ENCODE results near the gene CLASP1.
"Not testable (repeated sequence)": the region's sequence is repeated elsewhere in the genome, so short reads cannot be mapped to it uniquely, and the experiment has no call there.

Gene CLASP1

GRCh38 chr2:121640380-121641316 lies 8.6 kb downstream of the CLASP1 start:
- H3K4me3 ChIP-seq (ENCODE audit: control insufficient read depth in 1 of 7, extremely low read depth in 1 of 7, insufficient read depth in 4 of 7, low read depth in 2 of 7, low read length in 6 of 7), result no peak overlapping the region
- H3K27me3 ChIP-seq (replicated peaks in 2 of 5; ENCODE audit: control insufficient read depth in 4 of 5, insufficient read depth in 5 of 5, low read length in 4 of 5), result no peaks in the 10 kb centered on the region
- no peak for DNase-seq
- H3K36me3 ChIP-seq (ENCODE audit: control insufficient read depth in 4 of 4, insufficient read depth in 4 of 4, low read length in 3 of 4), result peaks cover 0 to 5% (median 4%) of the 10 kb centered on the region in 4 experiments
- POLR2A ChIA-PET, result interaction anchor here (1.2 kb wide), 1 partner anchor 9 kb away, joined by 3 read pairs; no protein-coding TSS in a partner anchor
- peaks cover 0 to 6% (median 0%) of the 10 kb centered on the region in 5 experiments for H3K9me3 ChIP-seq (ENCODE audit: control extremely low read depth in 1 of 5, control insufficient read depth in 4 of 5, insufficient read depth in 2 of 5, low read depth in 1 of 5, low read length in 4 of 5)
- peak overlapping the region in 1 of 2 experiments; percentile 7 for H3K27ac ChIP-seq (ENCODE audit: insufficient read depth in 1 of 2, low read depth in 1 of 2, low read length in 2 of 2, poor library complexity in 1 of 2, severe bottlenecking in 2 of 2)
- peaks cover 0 to 6% (median 0%) of the 10 kb centered on the region in 4 experiments for H3K4me1 ChIP-seq (ENCODE audit: control extremely low read depth in 1 of 4, control insufficient read depth in 4 of 4, insufficient read depth in 4 of 4, low read length in 3 of 4)
- WGBS (ENCODE audit: insufficient coverage), result 88% methylated on average over 5 of the region's 5 CpGs
- CTCF ChIA-PET, result interaction anchor here (0.7 to 1.7 kb wide), 4 partner anchors 8 to 78 kb away, joined by 3 to 6 read pairs (median 4); no protein-coding TSS in a partner anchor

- POLR2A ChIA-PET; H3K36me3 ChIP-seq (ENCODE audit: control insufficient read depth in 4 of 4, insufficient read depth in 4 of 4, low read length in 3 of 4); H3K4me1 ChIP-seq (ENCODE audit: control extremely low read depth in 1 of 4, control insufficient read depth in 4 of 4, insufficient read depth in 4 of 4, low read length in 3 of 4); H3K9me3 ChIP-seq (ENCODE audit: control extremely low read depth in 1 of 5, control insufficient read depth in 4 of 5, insufficient read depth in 2 of 5, low read depth in 1 of 5, low read length in 4 of 5); H3K27me3 ChIP-seq (replicated peaks in 2 of 5; ENCODE audit: control insufficient read depth in 4 of 5, insufficient read depth in 5 of 5, low read length in 4 of 5); H3K27ac ChIP-seq (ENCODE audit: insufficient read depth in 1 of 2, low read depth in 1 of 2, low read length in 2 of 2, poor library complexity in 1 of 2, severe bottlenecking in 2 of 2); H3K4me3 ChIP-seq (ENCODE audit: control insufficient read depth in 1 of 7, extremely low read depth in 1 of 7, insufficient read depth in 4 of 7, low read depth in 2 of 7, low read length in 6 of 7); DNase-seq: not testable (repeated sequence)
- 100% methylated on average over 2 of the region's 6 CpGs for WGBS (ENCODE audit: insufficient coverage)
- CTCF ChIA-PET, result interaction anchor here (1.2 kb wide), 1 partner anchor 13 kb away, joined by 6 read pairs; no protein-coding TSS in a partner anchor
Measured at GRCh38 chr2:121639846-121640245, 9.4 kb downstream of the CLASP1 start.

GRCh38 chr2:121638333-121638732 lies 10.9 kb downstream of the CLASP1 start:
- CTCF ChIA-PET, result no interaction called here

DNA sequence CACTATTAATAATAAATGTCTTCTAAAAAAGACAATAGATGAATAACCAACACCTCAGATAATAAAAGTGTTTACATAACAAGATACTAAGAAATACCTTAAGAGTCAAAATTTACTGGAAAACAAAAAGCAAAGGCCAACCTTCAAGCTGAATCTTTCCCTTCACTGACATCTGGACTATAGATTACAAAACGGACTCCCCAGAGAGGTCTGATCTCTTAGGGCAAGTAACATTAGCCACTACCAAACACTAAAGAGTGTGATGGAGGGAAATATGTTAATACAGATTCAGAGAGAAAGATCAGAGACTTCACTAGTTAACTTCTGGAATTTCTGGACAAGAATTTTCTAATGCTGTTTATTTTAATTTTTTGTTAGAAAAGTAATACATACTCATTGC lies 13.9 kb downstream of the CLASP1 start:
- Histone ChIP-seq H3K27ac (ENCODE audit: insufficient read depth in 1 of 2, low read depth in 1 of 2, low read length in 2 of 2, poor library complexity in 1 of 2, severe bottlenecking in 2 of 2) (no peak overlapping the region), H3K4me3 (ENCODE audit: control insufficient read depth in 1 of 7, extremely low read depth in 1 of 7, insufficient read depth in 4 of 7, low read depth in 2 of 7, low read length in 6 of 7) (no peak overlapping the region), H3K9me3 (ENCODE audit: control extremely low read depth in 1 of 5, control insufficient read depth in 4 of 5, insufficient read depth in 2 of 5, low read depth in 1 of 5, low read length in 4 of 5) (peaks cover 0 to 6% (median 0%) of the 10 kb centered on the region in 5 experiments), H3K27me3 (replicated peaks in 2 of 5; ENCODE audit: control insufficient read depth in 4 of 5, insufficient read depth in 5 of 5, low read length in 4 of 5) (no peaks in the 10 kb centered on the region), H3K36me3 (ENCODE audit: control insufficient read depth in 4 of 4, insufficient read depth in 4 of 4, low read length in 3 of 4) (peaks cover 0 to 5% (median 2%) of the 10 kb centered on the region in 4 experiments), H3K4me1 (ENCODE audit: control extremely low read depth in 1 of 4, control insufficient read depth in 4 of 4, insufficient read depth in 4 of 4, low read length in 3 of 4) (peaks cover 0 to 11% (median 3%) of the 10 kb centered on the region in 4 experiments)
- CTCF ChIA-PET, result interaction anchor here (1.4 kb wide), 1 partner anchor 14 kb away, joined by 3 read pairs; no protein-coding TSS in a partner anchor
- DNase-seq, result no peak
- POLR2A ChIA-PET, result no interaction called here
- WGBS (ENCODE audit: insufficient coverage), result no CpG with 5 or more reads among the region's 1 CpG

More at GRCh38 chr2:121638333-121638732, 10.9 kb downstream of the CLASP1 start:
- Histone ChIP-seq H3K4me1 (ENCODE audit: control extremely low read depth in 1 of 4, control insufficient read depth in 4 of 4, insufficient read depth in 4 of 4, low read length in 3 of 4) (peaks cover 0 to 9% (median 3%) of the 10 kb centered on the region in 4 experiments), H3K27me3 (replicated peaks in 2 of 5; ENCODE audit: control insufficient read depth in 4 of 5, insufficient read depth in 5 of 5, low read length in 4 of 5) (no peaks in the 10 kb centered on the region), H3K27ac (ENCODE audit: insufficient read depth in 1 of 2, low read depth in 1 of 2, low read length in 2 of 2, poor library complexity in 1 of 2, severe bottlenecking in 2 of 2) (no peak overlapping the region), H3K9me3 (ENCODE audit: control extremely low read depth in 1 of 5, control insufficient read depth in 4 of 5, insufficient read depth in 2 of 5, low read depth in 1 of 5, low read length in 4 of 5) (peaks cover 0 to 6% (median 0%) of the 10 kb centered on the region in 5 experiments), H3K4me3 (ENCODE audit: control insufficient read depth in 1 of 7, extremely low read depth in 1 of 7, insufficient read depth in 4 of 7, low read depth in 2 of 7, low read length in 6 of 7) (no peak overlapping the region), H3K36me3 (ENCODE audit: control insufficient read depth in 4 of 4, insufficient read depth in 4 of 4, low read length in 3 of 4) (peaks cover 0 to 5% (median 2%) of the 10 kb centered on the region in 4 experiments)
- DNase-seq, result no peak
- POLR2A ChIA-PET, result no interaction called here
- WGBS (ENCODE audit: insufficient coverage), result no CpG with 5 or more reads among the region's 3 CpGs

- Histone ChIP-seq H3K9me3 (ENCODE audit: control extremely low read depth in 1 of 5, control insufficient read depth in 4 of 5, insufficient read depth in 2 of 5, low read depth in 1 of 5, low read length in 4 of 5) (peaks cover 0 to 6% (median 0%) of the 10 kb centered on the region in 5 experiments), H3K27ac (ENCODE audit: insufficient read depth in 1 of 2, low read depth in 1 of 2, low read length in 2 of 2, poor library complexity in 1 of 2, severe bottlenecking in 2 of 2) (no peak overlapping the region), H3K4me3 (ENCODE audit: control insufficient read depth in 1 of 7, extremely low read depth in 1 of 7, insufficient read depth in 4 of 7, low read depth in 2 of 7, low read length in 6 of 7) (no peak overlapping the region), H3K36me3 (ENCODE audit: control insufficient read depth in 4 of 4, insufficient read depth in 4 of 4, low read length in 3 of 4) (peaks cover 0 to 5% (median 2%) of the 10 kb centered on the region in 4 experiments), H3K27me3 (replicated peaks in 2 of 5; ENCODE audit: control insufficient read depth in 4 of 5, insufficient read depth in 5 of 5, low read length in 4 of 5) (no peaks in the 10 kb centered on the region), H3K4me1 (ENCODE audit: control extremely low read depth in 1 of 4, control insufficient read depth in 4 of 4, insufficient read depth in 4 of 4, low read length in 3 of 4) (peaks cover 0 to 11% (median 3%) of the 10 kb centered on the region in 4 experiments)
- no peak for DNase-seq
- POLR2A ChIA-PET, result interaction anchor here (0.6 kb wide), 1 partner anchor 32 kb away, joined by 3 read pairs; no protein-coding TSS in a partner anchor
- CTCF ChIA-PET, result interaction anchor here (1.4 kb wide), 1 partner anchor 13 kb away, joined by 3 read pairs; no protein-coding TSS in a partner anchor
- WGBS (ENCODE audit: insufficient coverage), result 71% methylated on average over 4 of the region's 6 CpGs
Measured at GRCh38 chr2:121634354-121635307, 14.6 kb downstream of the CLASP1 start.

GRCh38 chr2:121633463-121633862 lies 15.8 kb downstream of the CLASP1 start:
- Histone ChIP-seq H3K36me3 (ENCODE audit: control insufficient read depth in 4 of 4, insufficient read depth in 4 of 4, low read length in 3 of 4) (peaks cover 0 to 2% (median 0%) of the 10 kb centered on the region in 4 experiments), H3K4me3 (ENCODE audit: control insufficient read depth in 1 of 7, extremely low read depth in 1 of 7, insufficient read depth in 4 of 7, low read depth in 2 of 7, low read length in 6 of 7) (no peak overlapping the region), H3K27ac (ENCODE audit: insufficient read depth in 1 of 2, low read depth in 1 of 2, low read length in 2 of 2, poor library complexity in 1 of 2, severe bottlenecking in 2 of 2) (no peak overlapping the region), H3K27me3 (replicated peaks in 2 of 5; ENCODE audit: control insufficient read depth in 4 of 5, insufficient read depth in 5 of 5, low read length in 4 of 5) (no peaks in the 10 kb centered on the region), H3K9me3 (ENCODE audit: control extremely low read depth in 1 of 5, control insufficient read depth in 4 of 5, insufficient read depth in 2 of 5, low read depth in 1 of 5, low read length in 4 of 5) (peaks cover 0 to 6% (median 0%) of the 10 kb centered on the region in 5 experiments), H3K4me1 (ENCODE audit: control extremely low read depth in 1 of 4, control insufficient read depth in 4 of 4, insufficient read depth in 4 of 4, low read length in 3 of 4) (peaks cover 0 to 11% (median 3%) of the 10 kb centered on the region in 4 experiments)
- no peak for DNase-seq
- 100% methylated on average over 3 of the region's 4 CpGs for WGBS (ENCODE audit: insufficient coverage)
- CTCF ChIA-PET, result interaction anchor here (2.0 kb wide), 1 partner anchor 8 kb away, joined by 4 read pairs; no protein-coding TSS in a partner anchor
- POLR2A ChIA-PET, result interaction anchor here (1.1 kb wide), 1 partner anchor 103 kb away, joined by 4 read pairs; the partner anchor contains the start of gene RNU4ATAC
